MM.1S (cell line): ENCODE data around the gene NUP50.

Experiments used
- EZH2phosphoT487 ChIP-seq: fragments of 300-600 bp; sonication (generic); IDR thresholded peaks from 2 replicates; pipeline ENCODE4 v1.6.1; 2018; ENCODE audit warnings: antibody characterized with exemption, low read length
- TF ChIP-seq, protein P1 (sequence below): fragments of 300-600 bp; sonication (generic); IDR thresholded peaks from 2 replicates; pipeline ENCODE4 v1.5.1; 2016; ENCODE audit warnings: antibody characterized with exemption, low read length, mixed read lengths

DNA sequence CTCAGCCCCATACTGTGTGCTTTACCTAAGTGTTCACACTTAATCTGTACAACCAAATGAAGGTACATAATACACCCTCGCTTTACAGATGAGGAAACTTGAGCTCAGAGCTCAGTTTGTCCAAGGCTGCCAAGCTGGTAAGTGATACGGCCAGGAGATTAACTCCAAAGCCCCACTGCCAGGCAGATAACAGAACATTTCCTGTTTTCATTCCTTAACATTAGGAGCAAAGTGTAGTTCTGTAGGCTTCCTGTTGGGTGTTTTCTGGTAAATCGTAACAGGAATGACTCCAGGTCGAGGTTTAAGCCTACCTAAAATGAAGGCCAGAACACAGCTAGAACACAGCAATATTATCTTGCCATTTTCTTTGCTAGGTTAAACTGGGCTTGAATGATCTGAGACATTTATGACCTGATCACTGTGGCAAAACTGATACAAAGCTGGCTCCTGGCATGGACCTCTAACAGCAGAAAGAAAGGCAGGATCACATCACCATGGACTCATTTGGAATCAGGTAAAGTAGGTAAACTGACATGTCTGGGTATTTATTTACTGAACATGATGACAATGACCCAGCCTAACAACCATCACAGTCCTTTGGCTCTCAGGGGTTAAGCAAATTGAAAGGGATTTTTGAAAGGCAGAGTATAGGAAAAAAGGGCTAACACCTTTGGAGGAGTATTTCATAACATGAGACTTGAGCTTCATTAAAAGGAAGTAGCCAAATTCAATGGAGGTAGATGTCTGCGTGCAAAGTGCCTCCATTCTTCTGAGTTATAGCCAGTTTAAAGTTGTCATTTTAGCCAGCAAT lies 3.9 kb upstream of the NUP50 start:
- TF ChIP-seq, protein P1, sequence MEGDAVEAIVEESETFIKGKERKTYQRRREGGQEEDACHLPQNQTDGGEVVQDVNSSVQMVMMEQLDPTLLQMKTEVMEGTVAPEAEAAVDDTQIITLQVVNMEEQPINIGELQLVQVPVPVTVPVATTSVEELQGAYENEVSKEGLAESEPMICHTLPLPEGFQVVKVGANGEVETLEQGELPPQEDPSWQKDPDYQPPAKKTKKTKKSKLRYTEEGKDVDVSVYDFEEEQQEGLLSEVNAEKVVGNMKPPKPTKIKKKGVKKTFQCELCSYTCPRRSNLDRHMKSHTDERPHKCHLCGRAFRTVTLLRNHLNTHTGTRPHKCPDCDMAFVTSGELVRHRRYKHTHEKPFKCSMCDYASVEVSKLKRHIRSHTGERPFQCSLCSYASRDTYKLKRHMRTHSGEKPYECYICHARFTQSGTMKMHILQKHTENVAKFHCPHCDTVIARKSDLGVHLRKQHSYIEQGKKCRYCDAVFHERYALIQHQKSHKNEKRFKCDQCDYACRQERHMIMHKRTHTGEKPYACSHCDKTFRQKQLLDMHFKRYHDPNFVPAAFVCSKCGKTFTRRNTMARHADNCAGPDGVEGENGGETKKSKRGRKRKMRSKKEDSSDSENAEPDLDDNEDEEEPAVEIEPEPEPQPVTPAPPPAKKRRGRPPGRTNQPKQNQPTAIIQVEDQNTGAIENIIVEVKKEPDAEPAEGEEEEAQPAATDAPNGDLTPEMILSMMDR: no peak
- TF ChIP-seq EZH2phosphoT487: no peak
